GM21367 (cell line): ENCODE measurements around the gene DPP9.

Experiments used
- ATAC-seq: cut with Tn5 transposase; IDR thresholded peaks from one replicate; pipeline ENCODE4 v1.9.1; 2021; ENCODE audit not compliant: unreplicated experiment

Gene DPP9

GRCh38 chr19:4710281-4710600 lies 13.4 kb downstream of the DPP9 start:
- ATAC-seq = no peak

GRCh38 chr19:4709440-4710280 lies 14.0 kb downstream of the DPP9 start:
- no peak for ATAC-seq

- no peak for ATAC-seq
Observed at GRCh38 chr19:4707956-4708650, 15.5 kb downstream of the DPP9 start.

- ATAC-seq = no peak
Observed at GRCh38 chr19:4707322-4707721, 16.3 kb downstream of the DPP9 start.

DNA sequence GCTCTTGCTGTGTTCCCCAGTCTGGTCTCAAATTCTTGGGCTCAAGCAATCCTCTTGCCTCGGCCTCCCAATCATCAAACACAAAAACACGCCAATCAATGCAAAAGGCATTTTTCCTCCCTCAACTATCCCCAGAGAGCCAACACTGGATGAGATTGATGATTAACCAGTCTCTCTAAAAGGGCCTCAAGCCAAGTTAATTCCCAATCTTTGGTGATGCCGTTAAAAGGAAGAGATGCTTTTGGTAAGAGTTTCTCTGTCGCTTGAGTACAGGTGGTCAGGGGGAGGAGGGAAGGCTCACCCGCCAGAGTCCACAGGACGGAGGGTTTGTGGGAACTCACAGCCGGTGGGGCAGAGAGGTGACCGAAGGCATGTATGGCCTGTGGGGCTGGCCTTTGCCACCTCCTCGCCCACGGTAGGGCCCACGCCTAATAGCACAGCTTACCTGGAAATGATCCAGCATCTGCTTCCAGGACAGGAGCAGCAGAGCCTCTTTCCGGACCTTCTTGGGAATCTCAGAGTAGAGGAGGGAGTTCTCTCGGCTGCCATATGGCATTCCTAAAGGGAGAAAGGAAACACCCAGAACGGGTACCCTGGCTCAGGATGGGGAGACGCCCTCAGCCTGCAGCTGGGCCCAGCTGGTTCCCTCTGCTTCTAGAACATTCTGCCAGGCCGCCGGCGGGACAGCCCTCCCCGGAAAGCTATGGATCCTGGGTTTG lies 18.1 kb downstream of the DPP9 start:
- no peak for ATAC-seq

- ATAC-seq = no peak
Observed at GRCh38 chr19:4704317-4704673, 19.3 kb downstream of the DPP9 start.

DNA sequence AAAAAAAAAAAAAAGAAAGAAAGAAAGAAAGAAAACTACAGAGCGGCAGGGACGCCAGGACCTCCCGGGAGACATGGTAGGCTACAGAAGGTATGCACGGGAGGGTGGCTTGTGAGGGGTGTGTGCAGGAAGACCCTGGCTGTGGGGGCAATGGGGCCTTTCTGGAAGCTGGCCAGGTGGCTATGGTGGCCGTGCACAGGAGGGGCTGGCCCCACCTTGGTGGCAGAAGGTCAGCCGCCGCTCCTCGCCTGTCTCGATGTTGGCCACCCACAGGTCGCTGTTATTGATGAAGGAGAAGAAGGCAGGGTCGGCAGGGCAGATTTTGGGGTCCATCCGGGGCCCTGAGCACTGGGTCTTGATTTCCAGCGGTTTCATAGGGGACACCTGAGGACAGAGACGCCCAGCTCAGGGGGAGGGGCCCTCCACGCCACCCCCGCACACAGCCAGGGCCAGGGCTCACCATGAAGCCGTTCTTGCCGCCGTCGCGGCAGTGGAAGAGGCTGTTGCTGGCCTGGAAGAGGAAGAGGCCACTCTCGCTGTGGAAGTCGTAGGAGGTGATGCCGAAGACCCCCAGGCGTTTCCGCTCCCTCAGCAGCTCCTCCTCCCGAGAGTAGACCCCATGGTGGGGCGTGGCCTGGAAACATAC lies 19.8 kb downstream of the DPP9 start:
- ATAC-seq = no peak

- no peak for ATAC-seq
Observed at GRCh38 chr19:4702764-4703163, 20.9 kb downstream of the DPP9 start.

- ATAC-seq = no peak
Observed at GRCh38 chr19:4701557-4701956, 22.1 kb downstream of the DPP9 start.

- ATAC-seq = no peak
Observed at GRCh38 chr19:4700693-4700970, 23.0 kb downstream of the DPP9 start.

DNA sequence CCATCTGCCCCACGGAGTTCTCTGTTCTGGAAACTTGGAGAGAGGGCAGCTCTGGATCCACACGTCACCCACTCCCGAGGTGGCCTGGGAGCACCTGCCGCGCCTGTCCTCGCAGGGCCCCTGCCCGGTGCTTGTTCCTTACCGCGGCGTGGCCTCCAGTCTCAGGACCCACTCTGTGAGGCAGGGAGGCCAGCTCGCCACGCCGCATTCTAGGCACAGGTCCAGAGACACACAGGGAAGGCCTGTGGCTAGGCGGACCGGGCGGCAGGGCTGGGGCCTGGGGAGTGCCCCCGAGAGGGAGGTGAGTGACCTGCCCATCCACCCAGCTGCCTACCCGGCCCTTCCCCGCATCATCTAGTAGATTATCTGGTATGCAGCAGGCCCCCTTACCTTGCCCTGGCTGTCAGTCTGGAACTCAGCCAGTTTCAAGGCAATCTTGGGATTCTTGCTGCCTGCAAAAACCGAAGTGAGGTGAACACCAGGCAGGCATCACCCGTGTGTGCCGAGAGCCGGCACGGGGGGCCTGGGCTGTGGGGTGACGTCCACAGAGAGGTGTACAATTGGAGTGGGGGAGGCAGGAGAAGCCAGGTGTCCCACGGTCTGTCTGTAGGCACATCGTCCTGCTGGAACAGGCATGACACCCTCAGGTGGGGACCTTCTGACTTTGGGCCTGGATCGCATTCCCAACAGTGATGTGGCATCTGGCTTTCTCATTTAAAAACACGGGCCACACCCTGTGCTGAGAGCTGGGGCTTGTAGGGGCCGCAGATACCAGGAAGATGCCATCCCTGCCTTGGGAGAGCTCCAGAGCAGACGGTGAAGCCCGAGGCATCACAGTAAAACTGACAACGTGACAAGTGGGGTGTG lies 23.6 kb downstream of the DPP9 start:
- ATAC-seq = no peak

DNA sequence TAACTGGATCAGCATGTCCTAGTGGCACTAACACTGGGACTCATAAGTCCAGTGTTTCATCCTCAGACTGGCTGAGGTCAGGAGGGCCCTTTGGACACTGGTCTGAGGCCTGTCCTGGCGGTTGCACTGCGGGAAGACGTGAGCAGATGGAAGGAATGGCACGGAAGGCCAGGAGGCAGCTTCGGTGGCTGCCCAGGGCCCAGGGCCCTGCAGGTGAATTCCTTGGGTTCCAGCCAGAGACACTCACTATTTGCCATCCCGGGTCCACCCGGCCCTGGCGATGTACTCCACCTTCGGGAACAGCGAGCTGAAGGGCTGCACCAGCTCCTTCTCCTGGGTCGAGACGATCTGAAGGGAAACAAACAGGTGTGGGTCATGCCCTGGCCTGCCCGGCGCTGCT lies 26.3 kb downstream of the DPP9 start:
- ATAC-seq = no peak

- ATAC-seq = no peak
Observed at GRCh38 chr19:4695224-4695731, 28.4 kb downstream of the DPP9 start.

DNA sequence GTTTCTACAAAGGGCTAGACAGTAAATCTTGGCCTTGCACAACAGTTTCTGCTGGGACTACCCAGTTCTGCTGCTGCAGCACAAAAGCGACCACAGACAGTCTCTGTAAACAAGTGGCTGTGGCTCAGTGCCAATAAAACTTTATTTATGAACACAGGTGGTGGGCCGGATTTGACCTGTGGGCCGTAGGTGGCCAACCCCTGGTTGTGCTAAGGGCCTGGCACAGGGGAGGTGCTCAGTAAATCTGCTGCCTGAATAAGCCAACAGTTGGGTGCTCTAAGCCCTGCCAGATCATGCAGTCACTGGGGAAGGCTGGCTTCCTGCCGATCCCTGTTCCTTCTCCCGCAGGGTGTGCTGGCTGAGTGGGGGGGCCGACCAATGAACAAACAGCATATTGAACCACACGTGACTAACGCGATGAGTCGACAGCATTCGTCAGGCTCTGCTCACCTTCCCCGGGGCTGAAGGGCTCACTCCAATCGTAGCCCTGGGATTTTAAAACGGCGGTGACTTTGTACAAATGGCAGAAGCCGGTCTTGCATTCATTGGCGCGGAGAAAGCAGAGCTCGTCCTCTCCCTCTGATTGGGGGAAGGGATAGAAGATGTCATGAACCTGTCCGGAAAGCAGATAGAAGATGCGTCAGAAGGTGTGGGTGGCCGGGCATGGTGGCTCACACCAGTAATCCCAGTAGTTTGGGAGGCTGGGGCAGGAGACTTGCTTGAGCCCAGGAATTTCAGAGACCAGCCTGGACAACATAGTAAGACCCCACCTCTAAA lies 29.2 kb downstream of the DPP9 start:
- ATAC-seq = no peak

- no peak for ATAC-seq
Observed at GRCh38 chr19:4693471-4694121, 30.0 kb downstream of the DPP9 start.

GRCh38 chr19:4693078-4693350 lies 30.6 kb downstream of the DPP9 start:
- ATAC-seq = no peak

DNA sequence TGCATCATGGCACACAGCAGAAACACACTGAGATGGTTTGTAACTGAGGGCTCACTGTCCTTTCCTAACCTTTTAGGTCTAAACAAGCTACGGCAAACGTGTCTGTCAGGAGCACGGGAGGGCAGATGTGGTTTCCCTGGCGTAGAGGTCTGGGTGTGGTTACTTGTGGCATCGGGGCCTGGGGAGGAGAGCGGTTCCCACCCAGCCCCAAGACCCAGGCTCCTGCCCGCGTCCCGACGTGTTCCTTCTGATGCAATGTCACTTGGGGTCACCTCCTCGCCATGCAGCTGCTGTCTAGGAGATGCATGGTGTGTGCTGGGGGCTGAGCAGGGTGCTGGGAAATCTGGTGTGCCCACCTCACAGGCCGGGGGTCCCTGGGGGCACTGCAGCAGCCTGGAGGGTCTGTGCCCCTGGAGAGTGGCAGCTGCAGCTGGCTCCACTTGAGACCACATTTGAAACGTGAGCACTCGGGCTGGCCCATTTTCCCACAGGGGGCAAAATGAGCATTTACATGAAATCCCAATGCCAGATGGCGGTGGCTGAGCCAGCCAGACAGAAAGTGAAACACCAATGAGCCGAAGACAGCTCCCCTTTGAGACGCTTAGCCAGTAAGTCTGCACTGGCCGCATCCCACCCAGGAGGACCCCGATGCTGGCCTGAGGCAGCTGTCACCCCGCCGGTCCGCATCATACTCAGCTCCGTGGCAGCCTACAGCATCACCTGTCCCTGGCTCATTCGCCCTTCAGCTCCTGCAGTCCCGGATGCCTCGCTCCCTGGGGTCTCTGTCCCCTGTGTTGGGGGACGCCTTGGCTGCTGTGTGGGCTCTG lies 31.2 kb downstream of the DPP9 start:
- ATAC-seq = no peak

GRCh38 chr19:4691373-4691772 lies 32.3 kb downstream of the DPP9 start:
- no peak for ATAC-seq

DNA sequence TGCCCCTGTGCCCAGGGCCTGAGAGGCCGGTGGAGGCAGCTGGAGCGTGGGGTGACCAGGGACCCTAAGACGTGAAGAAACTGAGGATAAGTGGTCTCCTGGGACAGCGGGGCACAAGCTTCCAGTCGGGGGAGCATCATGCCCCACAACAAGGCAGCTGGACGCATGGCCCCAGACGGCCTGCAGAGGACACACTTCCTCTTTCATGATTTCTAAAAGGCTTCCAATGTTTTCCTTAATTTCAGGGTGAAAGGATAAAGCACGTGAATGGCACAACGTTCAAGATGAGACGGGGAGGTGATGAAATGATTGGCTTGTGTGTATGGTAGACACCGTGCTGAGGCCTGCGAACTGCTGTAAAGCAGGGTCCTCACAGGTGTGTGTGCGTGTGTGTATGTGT lies 33.3 kb downstream of the DPP9 start:
- no peak for ATAC-seq
